ENCODE data around the gene CARMIL3.

Gene CARMIL3

GRCh38 chr14:24058951-24059475 is 7.2 kb downstream of the CARMIL3 start:
- no peak overlapping the region for H3K4me3 ChIP-seq (ENCODE audit: low read depth, low read length)
- TF ChIP-seq CTCF (IDR thresholded peaks at IDR 0.05; ENCODE audit: insufficient read depth, low read depth, low read length, missing control alignments), result no peak
- DNase-seq (ENCODE audit: low read depth), result no peak

DNA sequence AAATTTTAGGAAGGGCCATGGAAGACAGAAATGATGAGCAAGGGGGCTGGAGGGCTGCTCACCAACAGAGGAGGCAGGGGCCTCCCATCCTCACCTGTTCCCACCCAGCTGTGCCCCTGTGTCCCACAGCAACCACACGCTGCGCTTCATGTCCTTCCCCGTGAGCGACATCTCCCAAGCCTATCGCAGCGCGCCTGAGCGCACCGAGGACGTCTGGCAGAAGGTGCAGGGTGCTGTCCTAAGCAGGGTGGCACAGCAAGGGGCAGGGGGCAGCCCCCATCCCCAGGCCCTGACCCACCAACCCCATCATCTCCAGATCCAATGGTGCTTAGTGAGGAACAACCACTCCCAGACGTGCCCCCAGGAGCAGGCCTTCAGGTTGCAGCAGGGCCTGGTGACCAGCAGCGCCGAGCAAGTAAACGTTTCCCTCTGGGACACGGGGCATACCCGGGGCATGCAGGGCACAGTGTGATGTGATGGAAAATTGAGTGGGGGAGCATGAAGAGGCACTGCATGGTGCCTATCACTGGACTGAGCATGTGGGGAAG is 8.1 kb downstream of the CARMIL3 start:
- no peak for DNase-seq (ENCODE audit: low read depth)
- no peak overlapping the region for H3K4me3 ChIP-seq (ENCODE audit: low read depth, low read length)
- TF ChIP-seq CTCF (IDR thresholded peaks at IDR 0.05; ENCODE audit: insufficient read depth, low read depth, low read length, missing control alignments), result no peak

DNA sequence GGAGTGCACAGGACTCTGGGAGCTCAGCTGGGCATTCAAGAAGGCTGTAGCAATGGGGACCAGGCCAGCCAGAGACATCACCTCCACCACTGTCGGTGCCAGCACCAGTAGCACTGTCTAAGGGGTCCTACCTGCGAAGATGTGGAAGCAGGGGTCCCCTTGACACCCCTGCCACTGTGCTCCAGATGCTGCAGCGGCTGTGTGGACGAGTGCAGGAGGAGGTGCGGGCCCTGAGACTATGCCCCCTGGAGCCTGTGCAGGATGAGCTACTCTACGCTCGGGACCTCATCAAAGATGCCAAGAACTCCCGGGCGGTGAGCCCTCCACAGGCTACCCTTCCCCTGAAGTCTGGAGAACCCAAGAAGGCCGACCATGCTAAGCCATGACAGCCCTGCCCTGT is 8.6 kb downstream of the CARMIL3 start:
- TF ChIP-seq CTCF (IDR thresholded peaks at IDR 0.05; ENCODE audit: insufficient read depth, low read depth, low read length, missing control alignments), result no peak
- no peak for DNase-seq (ENCODE audit: low read depth)
- no peak overlapping the region for H3K4me3 ChIP-seq (ENCODE audit: low read depth, low read length)

- DNase-seq (ENCODE audit: low read depth), result no peak
- H3K4me3 ChIP-seq (ENCODE audit: low read depth, low read length), result no peak overlapping the region
- no peak for TF ChIP-seq CTCF (IDR thresholded peaks at IDR 0.05; ENCODE audit: insufficient read depth, low read depth, low read length, missing control alignments)
Observed at GRCh38 chr14:24060984-24061913, 9.4 kb downstream of the CARMIL3 start.

DNA sequence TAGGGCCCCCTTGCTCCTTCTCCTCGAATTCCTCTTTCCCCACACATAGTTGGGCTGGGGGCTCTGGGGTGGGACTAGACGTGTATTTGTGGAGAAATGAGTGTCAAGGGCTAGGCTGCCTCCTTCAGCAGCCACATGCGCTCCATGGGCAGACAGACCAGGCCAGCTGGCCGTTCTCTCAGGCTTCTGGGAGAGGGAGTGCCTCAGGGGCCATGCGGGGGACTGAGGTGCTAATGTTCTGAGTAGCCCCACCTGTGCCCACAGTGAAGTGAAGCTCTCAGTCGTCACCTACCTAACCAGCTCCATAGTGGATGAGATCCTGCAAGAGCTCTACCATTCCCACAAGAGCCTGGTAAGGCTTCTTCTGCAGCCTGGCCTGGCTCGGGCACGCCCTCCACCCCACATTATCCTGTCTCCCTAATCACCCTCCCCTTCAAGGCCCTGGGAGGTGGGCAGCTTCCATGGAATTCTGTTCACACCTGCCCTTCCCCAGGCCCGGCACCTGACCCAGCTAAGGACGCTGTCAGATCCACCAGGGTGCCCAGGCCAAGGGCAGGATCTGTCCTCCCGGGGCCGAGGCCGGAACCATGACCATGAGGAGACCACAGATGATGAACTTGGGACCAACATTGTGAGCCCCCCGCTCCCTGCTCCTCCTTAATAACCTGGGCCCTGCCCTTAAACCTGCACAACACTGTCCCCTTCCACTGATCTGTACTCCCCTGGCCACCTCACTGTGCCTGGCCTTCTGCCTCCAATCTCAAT is 10.6 kb downstream of the CARMIL3 start:
- H3K4me3 ChIP-seq (ENCODE audit: low read depth, low read length), result no peak overlapping the region
- no peak for TF ChIP-seq CTCF (IDR thresholded peaks at IDR 0.05; ENCODE audit: insufficient read depth, low read depth, low read length, missing control alignments)
- DNase-seq (ENCODE audit: low read depth), result no peak

DNA sequence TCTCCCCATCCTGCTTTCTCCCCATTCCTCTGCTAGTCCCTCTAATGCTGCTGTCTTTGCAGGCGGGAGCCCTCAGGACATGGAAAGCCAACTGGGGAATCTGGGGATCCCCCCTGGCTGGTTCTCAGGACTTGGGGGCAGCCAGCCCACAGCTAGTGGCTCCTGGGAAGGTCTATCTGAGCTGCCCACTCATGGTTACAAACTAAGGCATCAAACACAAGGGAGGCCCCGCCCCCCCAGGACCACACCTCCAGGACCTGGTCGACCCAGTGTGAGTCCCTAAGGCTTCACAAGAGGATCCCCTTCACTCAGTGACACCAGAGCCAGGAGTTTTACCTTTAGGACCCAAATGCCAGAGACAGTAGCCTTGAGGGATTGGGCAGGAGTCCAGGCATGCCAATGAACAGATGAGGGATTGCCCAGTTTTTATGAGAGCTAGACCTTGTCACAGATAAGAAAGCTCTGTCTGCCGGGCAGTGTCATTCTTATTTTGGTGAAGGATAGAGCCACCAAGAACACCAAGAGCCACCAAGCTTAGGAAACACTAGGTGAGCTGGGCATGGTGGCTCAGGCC is 11.5 kb downstream of the CARMIL3 start:
- TF ChIP-seq CTCF (IDR thresholded peaks at IDR 0.05; ENCODE audit: insufficient read depth, low read depth, low read length, missing control alignments), result no peak
- H3K4me3 ChIP-seq (ENCODE audit: low read depth, low read length), result no peak overlapping the region
- no peak for DNase-seq (ENCODE audit: low read depth)

All from GM12865 (cell line).